Esophagus squamous epithelium (tissue), 4 donors: ENCODE results near the gene CNOT6.

Source experiments
- CTCF ChIP-seq, 6 experiments: fragments of 450-650 bp in 4 of 6; fragments of 200-600 bp in 2 of 6; sonication (generic) in 2 of 6; IDR thresholded peaks; one replicate each; pipeline ENCODE4 v1.5.1; 2016 to 2019; ENCODE audit warnings: antibody characterized with exemption in 6 of 6, mild to moderate bottlenecking in 4 of 6, moderate library complexity in 4 of 6
- POLR2A ChIP-seq, 4 donors: fragments of 450-650 bp; IDR thresholded peaks; one replicate each; pipeline ENCODE4 v1.6.1; 2017; ENCODE audit warnings: antibody characterized with exemption in 4 of 4, mild to moderate bottlenecking in 4 of 4, moderate library complexity in 3 of 4

- no peak for TF ChIP-seq CTCF (IDR thresholded peaks at IDR 0.05)
- no peak for TF ChIP-seq POLR2A (IDR thresholded peaks at IDR 0.05)
Observed at GRCh38 chr5:180507661-180508060, 13.5 kb downstream of the CNOT6 start.
